NCI-H1694 treated with DMSO at 0.1 percent for 48 hours (cell line): ENCODE results near the gene CHRNE.
"Not testable (repeated sequence)": the region's sequence is repeated elsewhere in the genome, so short reads cannot be mapped to it uniquely, and the experiment has no call there.

Experiments
- DNase-seq: peaks from one replicate; lab custom pipeline; 2025; lab: John Stamatoyannopoulos, UW

CHRNE gene

DNA sequence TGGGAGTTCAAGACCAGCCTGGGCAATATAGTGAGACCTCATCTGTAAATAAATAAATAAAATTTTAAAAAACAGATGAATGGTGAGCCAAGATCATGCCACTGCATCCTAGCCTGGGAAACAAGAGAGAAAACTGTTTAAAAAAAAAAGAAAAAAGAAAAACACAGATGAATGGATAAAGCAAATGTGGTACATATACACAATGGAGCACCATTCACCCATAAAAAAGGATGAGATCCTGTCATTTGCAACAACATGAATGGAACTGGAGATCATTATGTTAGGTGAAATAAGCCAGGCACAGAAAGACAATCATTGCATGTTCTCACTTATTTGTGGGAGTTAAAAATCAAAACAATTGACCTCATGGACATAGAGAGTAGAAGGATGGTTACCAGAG lies 3.7 kb upstream of the CHRNE start:
- not testable (repeated sequence) for DNase-seq

DNA sequence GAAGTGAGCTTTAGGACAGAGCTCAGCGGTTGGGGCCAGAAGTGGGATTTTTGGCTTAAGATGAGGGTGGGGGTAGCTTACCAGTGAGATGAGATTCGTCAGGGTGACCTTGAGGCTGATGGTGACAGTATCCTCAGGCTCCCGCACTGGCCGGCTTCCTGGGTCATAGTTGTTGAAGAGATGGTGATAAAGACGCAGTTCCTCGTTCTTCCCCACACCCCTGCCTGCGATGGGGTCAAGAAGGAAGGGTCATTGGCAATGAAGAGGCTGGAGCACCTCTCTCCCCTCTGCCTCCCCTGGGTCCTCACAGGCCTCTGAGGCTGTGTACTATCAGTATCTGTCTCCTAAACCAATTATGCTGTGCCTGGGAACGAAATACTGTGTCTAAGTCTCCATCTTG lies 358 bp downstream of the CHRNE start:
- no peak for DNase-seq

DNA sequence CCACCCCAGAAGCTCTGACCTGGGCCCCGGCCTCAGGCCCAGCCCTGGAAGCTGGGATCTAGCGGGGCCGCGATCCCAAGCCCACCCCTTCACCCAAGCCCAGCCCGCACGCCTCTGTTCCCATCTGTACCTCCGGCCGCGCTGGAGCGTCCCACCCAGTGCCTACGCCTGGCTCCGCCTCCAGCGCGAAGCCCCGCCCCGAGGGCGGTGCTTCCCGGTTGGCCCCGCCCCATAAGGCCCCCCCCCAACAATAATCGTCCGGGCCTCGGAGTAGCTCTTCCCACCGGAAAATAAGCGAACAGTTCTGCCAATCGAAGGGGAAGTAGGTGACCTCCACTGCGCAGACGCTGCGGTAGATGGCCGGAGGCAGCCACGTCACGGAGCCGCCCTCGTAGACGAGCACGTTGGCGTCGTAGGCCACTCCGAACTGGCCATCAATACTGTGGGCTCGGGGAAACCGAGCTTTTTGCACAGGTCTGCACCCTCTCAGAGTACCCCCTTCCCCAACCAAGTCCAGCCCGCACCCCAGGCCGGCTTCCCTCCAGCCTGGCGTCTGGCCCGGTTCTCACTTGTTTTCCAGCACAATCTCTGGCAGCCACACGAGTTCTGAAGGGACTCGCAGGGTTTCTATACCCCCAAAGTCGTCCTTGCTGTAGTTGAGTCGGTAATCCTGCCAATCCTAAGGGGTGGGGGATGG lies 1.1 kb downstream of the CHRNE start:
- DNase-seq, result no peak

DNA sequence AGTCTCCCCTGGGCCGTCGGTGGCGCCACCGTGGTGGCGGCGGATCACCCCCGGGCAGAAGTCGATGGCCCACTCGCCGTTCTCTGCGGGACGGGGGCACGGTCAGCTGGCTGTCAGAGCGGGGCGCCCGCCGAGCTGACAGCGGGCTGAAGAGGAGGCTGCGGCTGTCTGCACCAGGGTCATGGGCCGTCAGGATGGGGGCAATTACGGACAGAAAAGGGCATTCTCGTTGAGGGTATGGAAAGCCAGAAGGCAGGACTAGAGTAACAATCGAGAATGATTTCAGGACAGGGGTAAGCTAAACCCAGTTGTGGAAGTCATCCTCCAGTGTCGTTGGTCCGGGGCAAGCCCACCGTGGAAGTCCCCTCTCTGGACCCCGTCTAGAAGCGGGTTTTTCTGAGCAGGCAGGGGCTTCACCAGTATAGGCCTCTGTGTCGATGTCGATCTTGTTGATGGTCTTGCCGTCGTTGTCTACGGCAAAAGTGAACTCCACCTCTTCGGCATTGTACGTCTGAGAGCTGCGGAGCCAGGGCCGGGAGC lies 1.7 kb downstream of the CHRNE start:
- DNase-seq, result no peak

DNA sequence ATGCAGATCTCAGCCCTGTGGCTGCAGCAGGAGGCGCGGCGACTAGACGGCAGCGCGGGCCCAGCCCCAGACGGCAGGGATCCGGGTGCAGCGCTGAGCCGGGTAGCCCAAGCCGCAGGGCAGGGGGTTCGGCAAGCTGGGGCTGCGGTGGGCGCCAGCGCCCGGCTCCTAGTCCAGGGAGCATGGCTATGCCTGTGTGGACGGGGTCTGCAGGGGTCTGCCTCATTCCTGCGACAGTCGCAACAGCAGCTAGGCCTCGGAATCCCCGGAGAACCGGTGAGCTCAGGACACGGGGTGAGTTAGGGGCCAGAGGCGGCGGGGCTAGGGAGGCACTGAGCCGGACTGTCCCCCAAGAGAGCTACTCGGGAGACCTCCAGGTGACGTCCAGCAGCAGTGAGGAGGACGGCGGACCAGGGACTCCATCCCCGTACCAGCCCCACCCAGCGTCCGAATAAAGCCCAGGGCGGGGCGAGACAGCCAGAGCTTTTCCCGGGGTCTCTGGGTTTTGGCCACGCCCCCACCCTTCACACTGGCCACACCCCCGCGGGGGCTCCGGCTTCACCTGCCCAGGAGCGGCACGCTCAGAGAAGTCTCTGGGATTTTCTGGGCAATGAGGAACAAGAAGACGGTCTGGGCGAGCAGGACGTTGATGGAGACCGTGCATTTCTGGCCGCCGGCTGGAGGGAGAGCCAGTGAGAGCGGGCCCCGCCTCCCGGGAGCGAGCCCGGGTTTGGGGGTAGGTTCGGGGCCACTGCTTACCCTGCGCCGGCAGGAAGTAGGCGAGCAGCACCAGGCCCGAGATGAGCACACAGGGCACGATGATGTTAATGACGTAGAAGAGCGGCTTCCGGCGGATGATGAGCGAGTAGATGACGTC lies 2.4 kb downstream of the CHRNE start:
- no peak for DNase-seq

DNA sequence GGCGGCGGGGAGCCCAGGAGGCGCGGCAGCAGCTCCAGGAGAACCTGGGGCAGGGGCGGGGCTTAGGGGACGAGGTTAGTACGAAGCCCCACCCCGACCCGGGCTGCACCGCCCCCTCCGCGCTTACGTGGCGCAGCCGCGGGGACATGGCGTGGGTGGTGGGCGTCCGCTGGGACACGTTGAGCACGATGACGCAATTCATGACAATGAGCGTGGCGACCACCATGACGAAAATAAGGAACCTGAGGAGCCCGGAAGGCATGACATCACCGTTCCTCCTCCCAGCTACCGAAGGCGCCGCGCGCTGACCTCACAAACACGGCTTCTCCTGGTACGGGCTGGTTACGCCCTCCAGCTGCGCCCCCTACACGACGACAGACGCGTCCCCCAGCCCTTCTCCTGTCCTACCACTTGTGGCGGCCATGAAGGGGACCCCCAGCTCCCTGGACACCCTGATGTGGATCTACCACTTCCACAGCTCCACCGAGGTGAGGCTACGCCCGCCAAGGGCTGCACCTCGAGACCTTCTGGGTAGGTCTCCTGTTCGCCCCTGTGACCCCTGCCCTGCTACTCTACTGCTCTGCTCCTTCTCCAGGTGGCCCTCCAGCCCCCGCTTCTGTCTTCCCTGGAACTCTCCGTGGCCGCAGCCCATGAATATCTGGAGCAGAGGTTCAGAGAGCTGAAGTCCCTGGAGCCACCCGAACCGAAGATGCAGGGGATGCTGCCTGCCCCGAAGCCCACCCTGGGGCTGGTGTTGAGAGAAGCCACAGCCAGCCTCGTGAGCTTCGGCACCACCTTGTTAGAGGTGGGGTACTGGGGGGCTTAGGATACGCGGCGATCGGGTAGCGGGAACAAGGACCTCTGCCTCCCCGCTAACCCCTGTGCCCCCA lies 3.3 kb downstream of the CHRNE start, which contains the start of gene C17orf107:
TSS of gene C17orf107 (plus strand) at position 196 of the 890 bp plus-strand sequence. CDS start at position 423, 227 bp downstream.
- DNase-seq, result no peak

DNA sequence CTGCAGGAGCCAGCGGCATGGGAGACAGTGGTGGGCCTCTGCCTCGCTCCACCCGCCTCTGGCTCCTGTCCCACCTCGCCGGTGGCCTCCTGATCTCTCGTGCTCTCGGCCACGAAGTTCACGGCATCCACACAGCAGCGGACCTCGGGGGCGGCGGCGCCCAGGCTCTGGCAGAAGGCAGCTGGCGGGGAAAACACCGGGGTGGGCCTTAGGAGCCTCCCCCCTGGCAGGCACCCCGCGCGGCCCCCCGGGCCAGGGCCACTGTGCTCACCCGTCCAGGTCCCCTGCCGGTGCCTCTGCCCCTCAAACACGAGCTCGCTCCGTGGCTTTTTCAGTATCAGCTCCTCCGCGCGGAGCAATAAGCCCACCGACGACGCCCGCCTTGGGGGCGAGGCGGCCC lies 4.0 kb downstream of the CHRNE start:
- DNase-seq, result no peak

DNA sequence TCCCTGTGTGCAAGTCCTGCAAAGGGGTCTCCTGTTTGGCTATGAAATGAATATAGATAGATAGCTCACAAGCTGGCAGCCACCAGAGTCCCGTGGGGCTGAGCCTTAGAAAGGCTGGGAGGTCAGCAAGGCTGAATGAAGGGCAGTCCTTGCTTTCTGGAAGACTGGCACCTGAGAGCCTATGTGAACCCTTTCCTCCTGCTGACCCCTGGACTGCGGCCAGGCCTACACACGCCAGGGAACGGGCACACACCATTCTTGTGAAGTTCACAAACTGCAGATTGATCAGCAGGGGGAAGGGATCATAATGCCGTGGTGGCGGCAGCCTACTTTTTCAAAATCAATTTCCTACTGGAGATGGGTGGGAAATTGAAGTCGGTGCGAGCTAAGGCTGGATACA lies 4.5 kb downstream of the CHRNE start:
- DNase-seq, result no peak

DNA sequence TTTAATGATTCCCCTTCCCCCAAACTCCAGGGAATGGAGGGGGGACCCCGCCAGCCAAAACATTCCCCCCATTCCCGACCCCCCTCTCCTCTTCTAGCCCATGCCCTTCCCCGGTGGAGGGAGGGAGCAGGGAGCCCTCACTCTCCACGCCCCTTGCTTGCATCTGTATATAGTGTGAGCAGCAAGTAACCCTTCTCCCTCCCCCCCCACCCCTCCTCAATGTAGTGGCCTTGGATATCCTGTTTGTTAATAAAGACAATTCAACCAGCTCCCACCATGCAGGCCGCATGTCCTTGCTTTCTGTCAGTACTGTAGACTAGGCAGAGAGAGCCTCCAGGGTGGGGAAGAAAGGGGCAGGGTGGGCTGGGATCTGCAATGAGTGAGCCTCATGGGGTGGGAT lies 5.1 kb downstream of the CHRNE start:
- no peak for DNase-seq

DNA sequence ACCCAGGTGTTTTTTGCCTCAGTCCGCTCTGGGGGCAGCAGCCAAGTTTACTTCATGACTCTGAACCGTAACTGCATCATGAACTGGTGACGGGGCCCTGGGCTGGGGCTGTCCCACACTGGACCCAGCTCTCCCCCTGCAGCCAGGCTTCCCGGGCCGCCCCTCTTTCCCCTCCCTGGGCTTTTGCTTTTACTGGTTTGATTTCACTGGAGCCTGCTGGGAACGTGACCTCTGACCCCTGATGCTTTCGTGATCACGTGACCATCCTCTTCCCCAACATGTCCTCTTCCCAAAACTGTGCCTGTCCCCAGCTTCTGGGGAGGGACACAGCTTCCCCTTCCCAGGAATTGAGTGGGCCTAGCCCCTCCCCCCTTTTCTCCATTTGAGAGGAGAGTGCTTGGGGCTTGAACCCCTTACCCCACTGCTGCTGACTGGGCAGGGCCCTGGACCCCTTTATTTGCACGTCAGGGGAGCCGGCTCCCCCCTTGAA lies 5.7 kb downstream of the CHRNE start:
- DNase-seq, result no peak

DNA sequence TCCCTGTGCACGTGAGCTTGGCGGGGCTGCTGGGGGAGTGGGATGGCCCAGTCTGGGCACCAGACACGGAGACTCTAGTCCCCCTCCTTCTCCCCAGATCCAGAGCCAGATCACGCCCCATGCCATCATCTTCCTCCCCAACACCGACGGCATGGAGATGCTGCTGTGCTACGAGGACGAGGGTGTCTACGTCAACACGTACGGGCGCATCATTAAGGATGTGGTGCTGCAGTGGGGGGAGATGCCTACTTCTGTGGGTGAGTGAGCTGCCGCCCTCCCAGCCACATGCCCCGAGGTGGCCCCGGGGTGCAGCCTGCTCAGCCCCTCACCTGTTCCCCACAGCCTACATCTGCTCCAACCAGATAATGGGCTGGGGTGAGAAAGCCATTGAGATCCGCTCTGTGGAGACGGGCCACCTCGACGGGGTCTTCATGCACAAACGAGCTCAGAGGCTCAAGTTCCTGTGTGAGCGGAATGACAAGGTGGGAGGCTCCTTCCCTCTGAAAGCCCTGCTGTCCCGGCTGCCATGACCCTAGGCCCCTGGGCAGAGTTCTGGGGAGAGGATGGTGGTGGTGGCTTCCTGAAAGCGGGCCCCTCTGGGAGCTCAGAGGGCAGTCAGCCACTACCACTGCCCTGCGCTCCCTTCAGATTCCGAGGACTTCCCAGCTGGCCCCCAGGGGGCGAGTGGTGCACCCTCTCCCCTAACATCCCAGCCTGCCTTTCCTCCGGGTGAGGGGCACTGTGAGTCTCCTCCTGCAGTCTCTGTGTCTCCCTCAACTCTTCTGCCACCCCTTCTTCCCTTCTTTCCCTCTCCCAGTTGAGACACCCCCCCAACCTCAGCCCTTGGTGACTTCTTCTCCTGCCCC lies 6.3 kb downstream of the CHRNE start:
- no peak for DNase-seq

DNA sequence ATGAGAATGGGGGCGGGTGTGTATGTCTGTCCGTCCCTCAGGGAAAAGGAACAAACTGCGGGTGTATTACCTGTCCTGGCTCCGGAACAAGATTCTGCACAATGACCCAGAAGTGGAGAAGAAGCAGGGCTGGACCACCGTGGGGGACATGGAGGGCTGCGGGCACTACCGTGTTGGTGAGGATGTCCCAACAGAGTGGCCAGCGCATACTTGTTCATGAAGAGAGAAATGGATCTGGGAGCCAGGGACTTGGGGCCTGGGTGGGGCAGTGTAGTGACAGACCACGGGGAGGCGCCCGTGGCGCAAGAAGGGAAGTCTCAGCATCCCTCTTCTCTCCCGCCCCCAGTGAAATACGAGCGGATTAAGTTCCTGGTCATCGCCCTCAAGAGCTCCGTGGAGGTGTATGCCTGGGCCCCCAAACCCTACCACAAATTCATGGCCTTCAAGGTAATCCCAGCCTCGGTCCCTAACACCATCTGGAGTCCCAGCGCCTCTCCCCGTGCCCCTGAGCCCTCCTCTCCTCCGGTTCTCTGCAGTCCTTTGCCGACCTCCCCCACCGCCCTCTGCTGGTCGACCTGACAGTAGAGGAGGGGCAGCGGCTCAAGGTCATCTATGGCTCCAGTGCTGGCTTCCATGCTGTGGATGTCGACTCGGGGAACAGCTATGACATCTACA lies 7.1 kb downstream of the CHRNE start:
- DNase-seq, result no peak

DNA sequence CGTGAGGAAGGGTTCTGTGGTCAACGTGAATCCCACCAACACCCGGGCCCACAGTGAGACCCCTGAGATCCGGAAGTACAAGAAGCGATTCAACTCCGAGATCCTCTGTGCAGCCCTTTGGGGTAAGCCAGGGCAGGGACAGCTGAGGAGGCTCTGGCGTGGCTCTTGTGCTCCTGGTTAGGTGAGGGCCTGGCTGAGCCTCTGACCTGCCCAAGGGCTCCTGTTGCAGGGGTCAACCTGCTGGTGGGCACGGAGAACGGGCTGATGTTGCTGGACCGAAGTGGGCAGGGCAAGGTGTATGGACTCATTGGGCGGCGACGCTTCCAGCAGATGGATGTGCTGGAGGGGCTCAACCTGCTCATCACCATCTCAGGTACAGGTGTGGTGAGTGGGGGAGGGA lies 7.8 kb downstream of the CHRNE start:
- no peak for DNase-seq

DNA sequence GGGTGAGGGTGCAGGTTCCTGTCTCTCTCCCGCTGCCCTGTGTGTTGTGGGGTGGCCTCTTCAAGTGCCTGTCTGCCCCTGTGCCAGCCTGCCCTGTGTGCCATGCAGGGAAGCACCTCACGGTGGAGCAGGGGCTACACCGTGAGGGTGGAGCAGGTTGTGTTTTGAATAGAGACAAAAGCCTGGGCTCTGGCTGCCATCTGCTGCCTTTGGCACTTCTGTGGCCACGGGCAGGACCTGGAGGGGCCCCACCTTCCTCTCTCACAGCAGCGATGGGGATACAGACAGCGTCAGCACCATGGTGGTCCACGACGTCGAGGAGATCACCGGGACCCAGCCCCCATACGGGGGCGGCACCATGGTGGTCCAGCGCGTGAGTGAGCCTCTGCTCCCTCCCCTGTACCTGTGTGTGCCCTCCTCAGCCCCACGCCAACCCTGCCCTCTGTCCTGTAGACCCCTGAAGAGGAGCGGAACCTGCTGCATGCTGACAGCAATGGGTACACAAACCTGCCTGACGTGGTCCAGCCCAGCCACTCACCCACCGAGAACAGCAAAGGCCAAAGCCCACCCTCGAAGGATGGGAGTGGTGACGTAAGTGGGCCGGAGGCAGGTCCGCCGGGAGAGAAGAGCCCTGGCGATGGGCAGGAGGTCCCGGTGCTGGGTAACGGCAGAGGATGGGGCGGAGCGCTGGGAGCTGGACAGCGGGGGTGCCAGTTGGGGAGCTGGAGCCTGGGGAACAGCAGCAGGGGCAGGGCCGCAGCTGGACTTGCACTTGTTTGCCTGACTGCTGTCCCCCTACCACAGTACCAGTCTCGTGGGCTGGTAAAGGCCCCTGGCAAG lies 9.0 kb downstream of the CHRNE start:
- peak; percentile 39 for DNase-seq

DNA sequence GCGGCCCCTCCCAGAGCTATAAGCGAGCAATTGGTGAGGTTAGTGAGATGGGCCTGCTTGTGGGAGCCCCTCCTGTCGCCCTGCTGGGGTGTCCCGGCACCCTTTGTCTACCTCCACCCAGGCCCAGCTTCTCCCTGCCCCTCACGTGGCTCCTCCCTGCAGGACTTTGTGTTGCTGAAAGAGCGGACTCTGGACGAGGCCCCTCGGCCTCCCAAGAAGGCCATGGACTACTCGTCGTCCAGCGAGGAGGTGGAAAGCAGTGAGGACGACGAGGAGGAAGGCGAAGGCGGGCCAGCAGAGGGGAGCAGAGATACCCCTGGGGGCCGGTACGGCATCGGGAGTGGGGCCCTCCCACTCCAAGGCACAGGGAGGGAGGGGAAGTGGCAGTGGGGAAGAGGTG lies 9.6 kb downstream of the CHRNE start:
- DNase-seq, result no peak

DNA sequence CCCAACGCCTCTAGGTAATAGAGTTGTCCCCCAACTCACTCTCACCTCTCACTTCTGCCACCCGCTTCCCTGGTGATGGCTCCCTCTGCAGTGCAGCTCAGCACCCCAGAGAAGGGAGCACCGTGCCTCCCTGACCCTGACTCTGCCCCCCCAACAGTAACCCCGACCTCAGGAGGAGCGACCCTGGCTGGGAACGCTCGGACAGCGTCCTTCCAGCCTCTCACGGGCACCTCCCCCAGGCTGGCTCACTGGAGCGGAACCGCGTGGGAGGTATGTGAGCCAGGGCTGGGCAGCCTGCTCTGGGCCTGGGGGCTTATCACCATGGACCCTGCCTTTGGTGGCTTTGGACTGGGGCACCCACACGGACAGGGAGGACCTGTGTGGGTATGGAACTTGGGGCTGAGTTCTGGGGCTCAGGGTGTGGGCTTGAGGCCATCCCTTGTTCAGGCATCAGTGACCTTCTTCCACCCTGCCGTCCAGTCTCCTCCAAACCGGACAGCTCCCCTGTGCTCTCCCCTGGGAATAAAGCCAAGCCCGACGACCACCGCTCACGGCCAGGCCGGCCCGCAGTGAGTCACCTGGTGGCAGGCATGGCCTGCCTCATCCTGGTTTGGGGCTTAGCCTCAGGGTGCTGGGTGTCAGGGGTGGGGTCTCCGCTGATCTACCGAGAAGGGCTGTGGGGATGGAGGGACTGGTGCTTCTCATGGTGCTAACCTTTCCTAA lies 10.2 kb downstream of the CHRNE start:
- no peak for DNase-seq

DNA sequence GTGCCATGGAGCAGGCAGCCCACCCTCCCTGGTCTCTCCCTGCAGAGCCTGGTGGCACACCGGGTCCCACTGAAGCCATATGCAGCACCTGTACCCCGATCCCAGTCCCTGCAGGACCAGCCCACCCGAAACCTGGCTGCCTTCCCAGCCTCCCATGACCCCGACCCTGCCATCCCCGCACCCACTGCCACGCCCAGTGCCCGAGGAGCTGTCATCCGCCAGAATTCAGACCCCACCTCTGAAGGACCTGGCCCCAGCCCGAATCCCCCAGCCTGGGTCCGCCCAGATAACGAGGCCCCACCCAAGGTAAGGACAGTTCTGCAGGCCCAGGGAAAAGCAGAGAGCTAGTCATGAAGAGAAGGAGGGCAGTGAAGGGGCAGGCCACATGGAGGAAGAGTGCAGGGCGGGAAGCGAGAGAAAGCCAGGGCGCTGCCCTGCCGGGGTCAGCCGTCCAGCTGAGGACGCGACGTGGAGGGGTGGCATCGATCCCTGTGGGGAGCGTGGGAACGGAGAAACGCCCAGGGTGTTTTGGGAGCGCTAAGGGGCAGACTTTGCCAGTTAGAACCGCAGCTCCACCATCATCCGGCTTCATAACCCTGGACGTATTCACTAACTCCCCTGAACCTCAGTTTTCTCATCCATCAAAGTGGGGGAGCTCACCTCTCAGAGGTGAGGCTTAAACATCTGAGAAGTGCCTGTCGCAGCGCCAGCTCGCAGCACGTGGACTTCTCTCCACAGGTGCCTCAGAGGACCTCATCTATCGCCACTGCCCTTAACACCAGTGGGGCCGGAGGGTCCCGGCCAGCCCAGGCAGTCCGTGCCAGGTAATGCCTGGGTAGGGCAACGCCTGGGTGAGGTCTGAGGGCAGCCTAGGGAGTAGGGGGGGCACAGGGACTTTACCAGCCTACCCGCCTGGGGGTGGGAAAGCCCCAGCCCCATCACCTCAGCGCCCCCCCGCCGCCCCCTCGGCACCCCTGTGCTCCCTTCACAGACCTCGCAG lies 11.2 kb downstream of the CHRNE start:
- no peak for DNase-seq
